A549 (cell line): ENCODE measurements around the gene BARX2.

Experiments used
- CBX8 ChIP-seq: fragments of 200-600 bp; sonication (generic); IDR thresholded peaks from 2 replicates; pipeline ENCODE4 v1.6.1; 2016
- KDM1A ChIP-seq: fragments of 200-600 bp; sonication (generic); IDR thresholded peaks from 2 replicates; pipeline ENCODE4 v1.6.1; 2016; ENCODE audit warnings: low read depth, mild to moderate bottlenecking
- PHF8 ChIP-seq: fragments of 200-600 bp; sonication (generic); IDR thresholded peaks from 2 replicates; pipeline ENCODE4 v1.6.1; 2016; ENCODE audit warnings: low read depth, mild to moderate bottlenecking, antibody characterized with exemption, moderate library complexity, borderline replicate concordance
- POLR2A ChIP-seq: IDR thresholded peaks from 2 replicates; pipeline ENCODE4 v1.6.1; 2012; ENCODE audit warnings: mild to moderate bottlenecking, low read length
- POLR2AphosphoS2 ChIP-seq: conservative IDR thresholded peaks from 2 replicates; pipeline ENCODE4 v1.6.1; 2012; ENCODE audit warnings: low read length, improper control_type of control experiment, inconsistent platforms
- SMC3 ChIP-seq: fragments of >200 bp; sonication (Bioruptor Twin); formaldehyde crosslinking; IDR thresholded peaks from 3 replicates; pipeline ENCODE4 v1.6.1; 2018; ENCODE audit warnings: inconsistent platforms
- TF ChIP-seq, protein P1 (sequence below): fragments of >200 bp; sonication (Bioruptor Twin); formaldehyde crosslinking; IDR thresholded peaks from 3 replicates; pipeline ENCODE4 v1.5.1; 2016
- TF ChIP-seq, protein P2 (sequence below): fragments of 450-650 bp; IDR thresholded peaks from 2 replicates; pipeline ENCODE4 v1.6.1; 2014; ENCODE audit warnings: antibody characterized with exemption
- TF ChIP-seq, protein P3 (sequence below): IDR thresholded peaks from 2 replicates; pipeline ENCODE4 v1.6.1; 2012

DNA sequence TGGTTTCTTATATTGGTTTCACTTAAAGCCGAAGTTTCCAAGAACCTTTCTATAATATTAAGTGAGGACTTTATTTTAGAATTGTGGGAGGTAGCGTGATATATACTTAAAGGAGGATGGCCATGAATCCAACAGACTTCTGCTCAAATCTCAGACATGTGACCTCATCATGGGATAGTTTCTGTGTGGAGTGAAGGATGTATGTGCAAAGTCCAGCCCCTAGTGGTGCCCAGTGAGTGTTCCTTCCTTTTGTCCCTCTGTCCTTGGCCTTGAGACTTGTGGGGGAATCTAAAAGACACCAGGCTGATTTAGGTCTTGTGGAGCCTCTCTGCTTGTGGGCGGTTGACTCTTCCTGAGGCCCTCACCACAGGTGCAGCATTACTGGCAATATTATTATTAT lies 43.7 kb downstream of the BARX2 start:
- TF ChIP-seq POLR2A (no peak), PHF8 (no peak), SMC3 (no peak), CBX8 (no peak), KDM1A (no peak), POLR2AphosphoS2 (no peak)
- TF ChIP-seq, protein P1, sequence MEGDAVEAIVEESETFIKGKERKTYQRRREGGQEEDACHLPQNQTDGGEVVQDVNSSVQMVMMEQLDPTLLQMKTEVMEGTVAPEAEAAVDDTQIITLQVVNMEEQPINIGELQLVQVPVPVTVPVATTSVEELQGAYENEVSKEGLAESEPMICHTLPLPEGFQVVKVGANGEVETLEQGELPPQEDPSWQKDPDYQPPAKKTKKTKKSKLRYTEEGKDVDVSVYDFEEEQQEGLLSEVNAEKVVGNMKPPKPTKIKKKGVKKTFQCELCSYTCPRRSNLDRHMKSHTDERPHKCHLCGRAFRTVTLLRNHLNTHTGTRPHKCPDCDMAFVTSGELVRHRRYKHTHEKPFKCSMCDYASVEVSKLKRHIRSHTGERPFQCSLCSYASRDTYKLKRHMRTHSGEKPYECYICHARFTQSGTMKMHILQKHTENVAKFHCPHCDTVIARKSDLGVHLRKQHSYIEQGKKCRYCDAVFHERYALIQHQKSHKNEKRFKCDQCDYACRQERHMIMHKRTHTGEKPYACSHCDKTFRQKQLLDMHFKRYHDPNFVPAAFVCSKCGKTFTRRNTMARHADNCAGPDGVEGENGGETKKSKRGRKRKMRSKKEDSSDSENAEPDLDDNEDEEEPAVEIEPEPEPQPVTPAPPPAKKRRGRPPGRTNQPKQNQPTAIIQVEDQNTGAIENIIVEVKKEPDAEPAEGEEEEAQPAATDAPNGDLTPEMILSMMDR: no peak
- TF ChIP-seq, protein P2, sequence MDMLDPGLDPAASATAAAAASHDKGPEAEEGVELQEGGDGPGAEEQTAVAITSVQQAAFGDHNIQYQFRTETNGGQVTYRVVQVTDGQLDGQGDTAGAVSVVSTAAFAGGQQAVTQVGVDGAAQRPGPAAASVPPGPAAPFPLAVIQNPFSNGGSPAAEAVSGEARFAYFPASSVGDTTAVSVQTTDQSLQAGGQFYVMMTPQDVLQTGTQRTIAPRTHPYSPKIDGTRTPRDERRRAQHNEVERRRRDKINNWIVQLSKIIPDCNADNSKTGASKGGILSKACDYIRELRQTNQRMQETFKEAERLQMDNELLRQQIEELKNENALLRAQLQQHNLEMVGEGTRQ: no peak
- TF ChIP-seq, protein P3, sequence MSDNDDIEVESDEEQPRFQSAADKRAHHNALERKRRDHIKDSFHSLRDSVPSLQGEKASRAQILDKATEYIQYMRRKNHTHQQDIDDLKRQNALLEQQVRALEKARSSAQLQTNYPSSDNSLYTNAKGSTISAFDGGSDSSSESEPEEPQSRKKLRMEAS: no peak
